Chondrocyte (in vitro differentiated cells): ENCODE measurements around the gene TRPM8. TPM values are rescaled to one million over a fixed set of nuclear protein-coding genes. Genes with fewer than 3 reads are reported as not detected.
"Not testable (repeated sequence)": the region's sequence is repeated elsewhere in the genome, so short reads cannot be mapped to it uniquely, and the experiment has no call there.

ENCODE experiments used
- DNase-seq: peaks from one replicate; pipeline ENCODE4 v3.0.0; 2021; ENCODE audit warnings: mixed read lengths, low spot score
- H3K27ac Mint-ChIP-seq: one replicate; pipeline ENCODE4 v1.8.0; 2021; ENCODE audit warnings: mild to moderate bottlenecking, moderate library complexity, mixed read lengths; ENCODE audit not compliant: unreplicated experiment
- H3K27me3 Mint-ChIP-seq: 2 replicates; pipeline ENCODE4 v1.8.0; 2021; ENCODE audit warnings: low read depth, mixed read lengths
- H3K36me3 Mint-ChIP-seq: 2 replicates; pipeline ENCODE4 v1.8.0; 2021; ENCODE audit warnings: low read depth, mixed read lengths
- H3K4me1 Mint-ChIP-seq: 2 replicates; pipeline ENCODE4 v1.8.0; 2021; ENCODE audit warnings: low read depth, mild to moderate bottlenecking, mixed read lengths
- H3K4me3 Mint-ChIP-seq: one replicate; pipeline ENCODE4 v1.8.0; 2021; ENCODE audit warnings: mild to moderate bottlenecking, moderate library complexity, mixed read lengths; ENCODE audit not compliant: unreplicated experiment
- H3K9me3 Mint-ChIP-seq: 2 replicates; pipeline ENCODE4 v1.8.0; 2021; ENCODE audit warnings: low read depth, mixed read lengths
- long read RNA-seq: library from polyadenylated mRNA; stranded (forward); transcript quantifications from one replicate; pipeline ENCODE4 v2.0.0, GENCODE V29; 2021
- total RNA-seq: library from RNA; stranded (reverse); gene quantifications from 3 replicates; pipeline ENCODE4 v1.2.1, GENCODE V29; 2021
- TF ChIP-seq, protein P1 (sequence below): fragments of 200-600 bp; sonication (generic); IDR thresholded peaks from 2 replicates; pipeline ENCODE4 v1.5.0; 2021; ENCODE audit warnings: antibody characterized with exemption, mild to moderate bottlenecking, moderate library complexity

TRPM8 gene
- total RNA-seq: 0.15 TPM in 1 of 3 replicates, not detected in the others
- long read RNA-seq: 0 reads

- H3K9me3 Mint-ChIP-seq: no peaks in the 10 kb centered on the region
- no peak for DNase-seq
- H3K27ac Mint-ChIP-seq: no peak within 1 kb of the TSS
- H3K27me3 Mint-ChIP-seq: peaks cover 36% of the 10 kb centered on the region
- no peaks in the 10 kb centered on the region for H3K4me1 Mint-ChIP-seq
- no peaks in the 10 kb centered on the region for H3K36me3 Mint-ChIP-seq
- TF ChIP-seq, protein P1, sequence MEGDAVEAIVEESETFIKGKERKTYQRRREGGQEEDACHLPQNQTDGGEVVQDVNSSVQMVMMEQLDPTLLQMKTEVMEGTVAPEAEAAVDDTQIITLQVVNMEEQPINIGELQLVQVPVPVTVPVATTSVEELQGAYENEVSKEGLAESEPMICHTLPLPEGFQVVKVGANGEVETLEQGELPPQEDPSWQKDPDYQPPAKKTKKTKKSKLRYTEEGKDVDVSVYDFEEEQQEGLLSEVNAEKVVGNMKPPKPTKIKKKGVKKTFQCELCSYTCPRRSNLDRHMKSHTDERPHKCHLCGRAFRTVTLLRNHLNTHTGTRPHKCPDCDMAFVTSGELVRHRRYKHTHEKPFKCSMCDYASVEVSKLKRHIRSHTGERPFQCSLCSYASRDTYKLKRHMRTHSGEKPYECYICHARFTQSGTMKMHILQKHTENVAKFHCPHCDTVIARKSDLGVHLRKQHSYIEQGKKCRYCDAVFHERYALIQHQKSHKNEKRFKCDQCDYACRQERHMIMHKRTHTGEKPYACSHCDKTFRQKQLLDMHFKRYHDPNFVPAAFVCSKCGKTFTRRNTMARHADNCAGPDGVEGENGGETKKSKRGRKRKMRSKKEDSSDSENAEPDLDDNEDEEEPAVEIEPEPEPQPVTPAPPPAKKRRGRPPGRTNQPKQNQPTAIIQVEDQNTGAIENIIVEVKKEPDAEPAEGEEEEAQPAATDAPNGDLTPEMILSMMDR: no peak
- H3K4me3 Mint-ChIP-seq: no peak within 1 kb of the TSS
These were observed at the start of gene TRPM8 for GRCh38 chr2:233917116-233917515. TSS of gene TRPM8 (plus strand) at chr2:233917373. CDS start at chr2:233926538, 9,165 bp downstream.

DNA sequence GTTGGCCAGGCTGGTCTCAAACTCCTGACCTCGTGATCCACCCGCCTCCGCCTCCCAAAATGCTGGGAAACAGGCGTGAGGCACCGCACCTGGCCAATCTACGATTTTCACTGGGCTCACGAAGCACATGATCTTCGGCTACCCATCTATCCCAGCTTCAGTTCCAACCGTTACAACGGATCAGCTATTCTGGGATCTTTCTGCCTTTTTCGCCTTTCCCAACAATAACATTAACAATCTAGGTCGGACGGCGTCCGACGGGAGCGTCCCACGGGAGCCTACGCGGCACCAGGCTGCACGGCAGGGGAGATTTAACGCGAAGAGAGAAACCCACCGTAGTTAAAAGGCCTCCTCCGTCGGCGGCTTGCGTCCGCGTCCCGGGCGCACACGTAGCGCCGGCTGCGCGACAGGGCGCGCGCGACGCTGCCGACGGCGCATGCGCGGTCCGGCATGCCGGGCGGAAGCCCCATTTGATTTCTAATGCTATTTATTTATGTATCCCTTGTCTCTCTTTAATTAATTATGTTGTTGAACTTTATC, 49.1 kb upstream of the TRPM8 start, which contains the start of gene MSL3B:
Gene MSL3B, minus strand, starts transcription at position 394 of the 540 bp plus-strand sequence.
- Mint-ChIP-seq H3K4me1 (peaks cover 9% of the 10 kb centered on the region), H3K4me3 (peak within 1 kb of the TSS; percentile 85), H3K27me3 (peaks cover 20% of the 10 kb centered on the region), H3K9me3 (peaks cover 39% of the 10 kb centered on the region), H3K27ac (peak within 1 kb of the TSS; percentile 74), H3K36me3 (peaks cover 23% of the 10 kb centered on the region)
- TF ChIP-seq, protein P1: no peak
- no peak for DNase-seq

- Mint-ChIP-seq H3K4me1 (peaks cover 9% of the 10 kb centered on the region), H3K27ac (no peak overlapping the region), H3K4me3 (no peak overlapping the region), H3K9me3 (peaks cover 37% of the 10 kb centered on the region), H3K27me3 (peaks cover 31% of the 10 kb centered on the region), H3K36me3 (peaks cover 20% of the 10 kb centered on the region)
- TF ChIP-seq, protein P1: no peak
- no peak for DNase-seq
These were observed 45.7 kb upstream of the TRPM8 start for GRCh38 chr2:233871432-233871831.

- H3K9me3 Mint-ChIP-seq: peaks cover 36% of the 10 kb centered on the region
- peaks cover 15% of the 10 kb centered on the region for H3K36me3 Mint-ChIP-seq
- H3K4me1 Mint-ChIP-seq, DNase-seq, H3K4me3 Mint-ChIP-seq, H3K27ac Mint-ChIP-seq: not testable (repeated sequence)
- H3K27me3 Mint-ChIP-seq: peaks cover 31% of the 10 kb centered on the region
These were observed 45.0 kb upstream of the TRPM8 start for GRCh38 chr2:233872125-233872524.

DNA sequence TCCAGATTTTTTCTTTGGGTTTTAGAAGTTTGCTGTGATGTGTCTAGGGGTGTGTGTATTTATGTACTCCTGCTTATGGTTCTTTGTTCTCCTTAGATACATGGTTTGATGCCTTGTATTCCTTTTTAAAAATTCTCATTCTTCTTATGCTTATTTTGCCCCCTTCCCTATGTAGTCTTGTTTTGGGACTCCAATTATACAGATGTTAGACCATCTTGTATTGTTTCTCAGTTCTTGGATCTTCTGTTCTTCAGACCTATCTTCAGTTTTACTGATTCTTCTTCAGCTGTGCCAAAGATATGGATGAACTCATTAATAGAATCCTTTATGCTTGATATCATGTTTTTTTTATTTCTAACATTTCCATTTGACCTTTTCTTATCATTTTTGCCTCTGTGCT, 34.8 kb upstream of the TRPM8 start:
- Mint-ChIP-seq H3K4me1 (no peaks in the 10 kb centered on the region), H3K36me3 (peaks cover 12% of the 10 kb centered on the region), H3K9me3 (peaks cover 35% of the 10 kb centered on the region), H3K27me3 (peaks cover 19% of the 10 kb centered on the region), H3K4me3 (no peak overlapping the region), H3K27ac (no peak overlapping the region)
- TF ChIP-seq, protein P1: no peak
- DNase-seq: no peak

- no peak for DNase-seq
- H3K9me3 Mint-ChIP-seq: no peaks in the 10 kb centered on the region
- no peaks in the 10 kb centered on the region for H3K36me3 Mint-ChIP-seq
- H3K4me1 Mint-ChIP-seq: no peaks in the 10 kb centered on the region
- peaks cover 46% of the 10 kb centered on the region for H3K27me3 Mint-ChIP-seq
- TF ChIP-seq, protein P1: no peak
- H3K27ac Mint-ChIP-seq: no peak overlapping the region
- H3K4me3 Mint-ChIP-seq: no peak overlapping the region
These were observed 24.4 kb upstream of the TRPM8 start for GRCh38 chr2:233892793-233893192.

GRCh38 chr2:233896253-233896652, 20.9 kb upstream of the TRPM8 start:
- H3K27me3 Mint-ChIP-seq: peaks cover 50% of the 10 kb centered on the region
- H3K36me3 Mint-ChIP-seq, H3K4me1 Mint-ChIP-seq, H3K27ac Mint-ChIP-seq, H3K4me3 Mint-ChIP-seq, DNase-seq, H3K9me3 Mint-ChIP-seq: not testable (repeated sequence)
